Inferior parietal cortex (tissue), 1 donor: Measurements from ENCODE around the gene TCERG1L.

ENCODE experiments used
- DNase-seq: peaks from one replicate; pipeline ENCODE4 v3.0.0-alpha.2; 2016; ENCODE audit errors: extremely low spot score

Gene TCERG1L

GRCh38 chr10:131226446-131227162 lies 84.9 kb downstream of the TCERG1L start:
- no peak for DNase-seq

GRCh38 chr10:131224106-131224505 lies 87.4 kb downstream of the TCERG1L start:
- DNase-seq, result no peak

GRCh38 chr10:131223422-131223821 lies 88.1 kb downstream of the TCERG1L start:
- DNase-seq, result no peak

GRCh38 chr10:131222986-131223385 lies 88.5 kb downstream of the TCERG1L start:
- no peak for DNase-seq

- DNase-seq, result no peak
These were observed 89.8 kb downstream of the TCERG1L start for GRCh38 chr10:131221632-131222277.

- no peak for DNase-seq
These were observed 90.8 kb downstream of the TCERG1L start for GRCh38 chr10:131220601-131221171.

GRCh38 chr10:131219955-131220489 lies 91.5 kb downstream of the TCERG1L start:
- no peak for DNase-seq

- DNase-seq, result no peak
These were observed 92.0 kb downstream of the TCERG1L start for GRCh38 chr10:131219584-131219886.

- no peak for DNase-seq
These were observed 92.5 kb downstream of the TCERG1L start for GRCh38 chr10:131218811-131219583.

GRCh38 chr10:131216681-131217230 lies 94.8 kb downstream of the TCERG1L start:
- DNase-seq, result no peak

- DNase-seq, result no peak
These were observed 95.7 kb downstream of the TCERG1L start for GRCh38 chr10:131215776-131216175.

GRCh38 chr10:131214521-131215244 lies 96.8 kb downstream of the TCERG1L start:
- DNase-seq, result no peak

- no peak for DNase-seq
These were observed 97.6 kb downstream of the TCERG1L start for GRCh38 chr10:131213741-131214505.

GRCh38 chr10:131212763-131213325 lies 98.7 kb downstream of the TCERG1L start:
- no peak for DNase-seq

GRCh38 chr10:131211965-131212619 lies 99.4 kb downstream of the TCERG1L start:
- no peak for DNase-seq

GRCh38 chr10:131211559-131211958 lies 100.0 kb downstream of the TCERG1L start:
- DNase-seq, result no peak

- DNase-seq, result no peak
These were observed 100.4 kb downstream of the TCERG1L start for GRCh38 chr10:131211146-131211545.

- no peak for DNase-seq
These were observed 101.3 kb downstream of the TCERG1L start for GRCh38 chr10:131210181-131210580.
